ENCODE data around the gene ABR.

DNA sequence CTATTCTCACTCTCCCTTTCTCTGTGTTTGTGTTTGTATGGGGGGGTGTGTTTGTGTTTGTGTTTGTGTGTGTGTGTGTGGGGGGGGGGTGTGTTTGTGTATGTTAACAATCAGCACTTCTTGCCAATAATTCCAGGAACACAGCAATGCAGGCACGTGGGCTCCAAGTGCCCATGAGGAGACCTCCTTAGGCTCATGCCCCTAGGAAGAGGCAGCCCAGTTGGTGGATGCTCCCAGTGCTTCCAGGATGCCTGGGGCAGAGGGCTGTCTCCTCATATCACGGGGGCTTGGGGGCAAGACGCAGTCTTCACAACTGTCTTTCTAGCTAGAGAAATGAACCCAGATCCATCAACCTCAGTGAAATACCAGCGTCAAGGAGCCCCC is 9.9 kb downstream of the ABR start:
- TF ChIP-seq CTCF (IDR thresholded peaks at IDR 0.05) (no peak), POLR2A (IDR thresholded peaks at IDR 0.05) (no peak)
